Stimulated activated CD4-positive, alpha-beta T cell treated with anti-CD3 and anti-CD28 coated beads, Interleukin-1b, Interleukin-23, amount 100 ng/mL, for 1 hour (primary cell): ENCODE data around the gene PRKCZ.

Source experiments
- DNase-seq, 2 donors: peaks; one replicate each; pipeline ENCODE4 v3.0.0-alpha.2; 2020; ENCODE audit warnings: low read depth in 2 of 2

PRKCZ gene

DNA sequence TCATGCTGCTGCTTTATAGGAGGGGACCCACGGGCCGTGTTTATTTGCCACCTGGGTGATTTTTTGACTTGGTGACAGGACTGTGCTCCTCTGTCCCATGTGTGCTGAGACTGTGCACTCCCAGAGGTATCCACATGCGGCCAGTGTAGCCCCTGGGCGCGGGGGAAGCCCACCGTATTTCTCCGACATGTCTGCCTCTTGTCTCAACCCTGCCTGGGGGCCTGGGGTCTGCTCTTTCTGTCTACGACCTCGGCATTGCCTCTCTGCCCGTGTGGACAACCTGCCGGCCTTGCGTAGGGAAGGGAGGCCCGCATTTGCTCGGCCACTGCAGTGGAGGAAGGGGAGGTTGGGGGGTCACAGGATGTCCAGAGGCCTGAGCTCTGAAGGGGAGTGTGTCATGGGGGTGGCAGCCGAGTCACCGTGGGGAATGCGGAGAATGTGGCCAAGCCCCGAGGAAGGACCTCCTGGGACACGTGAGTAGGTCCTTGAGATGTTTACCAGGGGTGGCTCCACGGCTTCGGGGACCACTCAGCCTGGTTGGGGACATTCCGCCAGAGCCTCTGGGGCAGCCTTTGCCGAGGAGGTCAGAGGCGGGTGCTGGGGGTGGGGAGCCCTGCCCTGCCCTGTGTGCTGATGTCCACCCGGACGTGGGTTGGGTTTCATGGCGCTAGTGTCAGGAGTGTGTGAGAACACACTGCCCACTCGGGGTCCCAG lies 11.0 kb downstream of the PRKCZ start:
- no peak for DNase-seq

DNA sequence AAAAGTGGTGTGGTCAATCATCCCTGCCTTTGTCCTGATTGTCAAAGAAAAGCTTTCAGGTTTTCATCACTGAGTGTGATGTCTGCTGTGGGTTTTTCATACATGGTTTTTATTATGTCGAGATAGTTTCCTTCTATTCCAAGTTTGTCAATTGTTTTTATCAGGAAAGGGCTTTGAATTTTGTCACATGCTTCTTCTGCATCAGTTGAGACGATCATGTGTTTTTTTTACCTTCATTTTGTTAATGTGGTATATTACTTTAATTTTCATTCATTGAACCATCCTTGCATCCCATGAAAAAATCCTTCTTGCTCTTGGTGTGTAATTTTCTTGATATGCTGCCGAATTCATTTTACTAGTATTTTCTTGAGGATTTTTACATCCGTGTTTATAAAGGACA lies 15.5 kb downstream of the PRKCZ start:
- DNase-seq, result no peak

DNA sequence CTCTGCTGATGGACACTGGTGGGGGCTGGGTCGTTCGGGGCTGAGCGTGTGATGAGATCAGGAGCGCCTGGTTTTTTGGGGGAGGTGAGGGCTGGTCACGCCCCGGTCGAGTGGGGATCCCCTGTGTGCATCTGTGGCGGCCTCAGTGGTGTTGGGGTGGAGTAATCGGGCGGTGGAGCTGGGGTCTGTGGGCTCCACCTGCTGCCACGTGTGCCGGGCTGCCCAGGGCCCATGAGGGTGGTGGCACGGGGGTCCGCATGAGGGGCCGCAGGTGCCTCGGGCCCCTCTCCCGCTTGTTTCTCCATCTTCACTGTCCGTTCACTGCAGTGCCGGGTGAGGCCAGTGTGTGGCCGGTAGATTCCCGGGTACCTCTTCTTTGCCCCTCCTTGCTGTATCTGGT lies 17.2 kb downstream of the PRKCZ start:
- DNase-seq, result no peak

DNA sequence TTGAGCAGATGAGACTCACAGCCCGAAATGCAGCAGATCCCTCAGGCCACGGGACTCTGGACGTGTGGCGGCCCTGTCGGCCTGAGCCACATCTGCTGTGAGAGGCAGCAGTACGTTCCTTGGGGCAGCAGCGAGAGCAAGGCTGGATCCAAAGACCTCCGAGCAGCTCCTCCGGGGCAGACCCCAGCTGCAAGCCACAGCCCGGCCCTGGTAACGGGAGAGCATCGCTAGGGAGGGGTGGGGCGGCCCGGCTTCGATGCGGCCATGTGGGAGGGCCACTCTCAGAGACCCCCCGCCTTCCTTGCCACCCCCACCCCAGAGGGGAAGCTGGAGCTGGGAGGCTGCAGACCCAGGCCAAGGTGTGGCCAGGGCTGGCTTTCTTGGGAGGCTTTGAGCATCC lies 17.8 kb downstream of the PRKCZ start:
- no peak for DNase-seq

DNA sequence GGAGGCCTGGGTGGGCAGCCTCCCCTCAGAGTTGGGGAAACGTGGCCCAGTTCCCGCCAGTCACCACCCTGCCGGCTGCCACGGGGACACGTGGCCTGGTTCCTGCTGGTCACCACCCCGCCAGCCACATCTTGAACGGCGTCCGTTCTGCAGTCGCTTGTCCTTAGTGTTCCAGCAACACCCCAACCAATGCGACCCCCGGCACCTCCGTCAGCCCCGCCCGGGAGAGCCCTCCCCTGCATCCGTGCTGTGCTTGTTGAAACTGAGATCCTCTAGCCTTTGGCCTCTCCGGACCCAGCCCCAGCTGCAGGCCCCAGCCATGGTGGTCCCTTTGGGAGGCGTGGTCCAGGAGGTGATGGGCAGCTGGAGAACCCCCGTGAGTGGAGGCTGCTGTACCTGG lies 18.7 kb downstream of the PRKCZ start:
- no peak for DNase-seq

DNA sequence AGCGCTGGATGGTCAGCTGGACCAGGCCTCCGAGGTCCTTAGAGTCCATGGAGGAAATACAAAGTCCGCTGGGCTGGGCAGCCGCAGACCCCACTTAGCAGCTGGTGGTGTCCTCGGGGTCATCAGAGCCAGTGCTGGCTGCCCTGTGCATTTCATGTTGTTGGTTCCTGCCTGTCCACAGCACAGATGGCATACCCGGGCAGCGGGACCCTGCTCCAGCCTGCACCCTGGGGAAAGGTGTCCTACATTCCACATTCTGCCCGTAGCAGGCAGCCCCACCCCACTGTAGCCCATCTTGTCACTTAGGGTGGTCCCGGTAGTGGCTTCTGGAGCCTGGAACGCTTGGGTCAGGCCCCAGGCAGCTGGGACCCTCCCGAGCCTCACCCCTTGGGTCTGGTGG lies 19.8 kb downstream of the PRKCZ start:
- no peak for DNase-seq

DNA sequence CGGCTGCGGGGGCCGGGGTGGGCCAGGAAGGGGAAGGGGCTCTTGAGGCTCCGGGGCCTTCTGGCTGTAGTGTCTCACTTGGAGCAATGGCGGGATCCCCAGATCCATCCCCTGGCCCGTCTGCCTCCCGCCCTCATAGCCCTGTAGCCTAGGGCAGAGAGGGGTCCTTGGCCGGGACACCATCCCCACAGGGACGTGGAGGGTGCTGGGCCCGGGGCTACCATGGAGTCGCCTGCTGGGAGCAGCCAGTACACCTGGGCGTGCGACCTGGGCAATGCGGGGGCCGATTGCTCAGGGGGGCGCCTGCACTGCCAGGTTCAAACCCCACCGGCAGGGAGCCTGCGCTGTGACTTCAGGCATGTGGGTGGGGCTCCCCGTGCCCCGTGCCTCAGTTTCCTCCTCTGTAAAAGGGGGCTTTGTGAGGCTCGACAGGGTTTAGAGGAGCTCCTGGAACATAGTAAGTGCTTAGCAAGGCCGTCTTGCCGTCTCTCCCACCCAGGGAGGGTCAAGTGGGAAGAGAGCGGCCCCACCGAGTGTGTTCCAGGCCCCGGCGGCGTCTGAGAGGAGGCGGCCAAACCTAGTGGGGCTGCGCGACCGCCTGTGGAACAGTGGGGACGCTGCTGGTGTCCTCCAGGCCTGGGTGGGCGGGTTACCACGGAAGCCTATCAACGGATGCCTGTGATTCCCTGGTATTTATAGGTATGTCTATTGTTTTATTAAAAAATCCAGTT lies 20.8 kb downstream of the PRKCZ start:
- no peak for DNase-seq

DNA sequence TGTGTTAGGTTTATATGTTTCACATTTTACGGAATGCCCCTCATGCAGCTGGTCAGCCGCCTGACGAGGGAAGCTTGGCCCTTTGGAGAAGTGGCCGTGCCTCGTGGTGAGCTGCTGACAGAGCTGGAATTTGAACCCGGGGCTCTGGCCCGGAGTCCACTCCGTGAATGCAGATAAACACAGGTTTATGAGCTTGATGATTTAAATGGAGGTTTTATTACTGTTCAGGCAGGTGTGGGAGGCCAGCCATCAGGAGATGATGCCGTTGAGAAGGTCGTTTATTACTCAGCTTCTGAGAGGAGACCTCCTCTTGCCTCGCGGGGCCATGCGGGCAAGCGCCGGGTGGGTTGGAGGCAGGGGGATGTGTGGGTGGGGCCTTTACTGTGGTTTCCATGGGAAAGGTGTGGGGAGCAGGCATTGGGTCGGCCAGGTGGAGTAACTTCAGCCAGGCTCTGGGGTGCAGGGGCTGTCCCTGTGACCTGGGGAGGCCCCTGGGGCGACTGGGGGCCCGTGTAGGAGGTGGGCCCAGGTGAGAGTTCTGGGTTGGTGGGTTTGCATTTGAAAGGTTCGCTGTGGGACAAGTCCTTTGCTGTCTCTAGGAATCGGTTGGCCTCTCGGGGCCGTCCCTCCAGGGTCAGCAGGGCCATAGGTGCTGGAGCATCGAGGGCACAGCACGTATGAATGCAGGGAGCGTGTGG lies 22.0 kb downstream of the PRKCZ start:
- no peak for DNase-seq

DNA sequence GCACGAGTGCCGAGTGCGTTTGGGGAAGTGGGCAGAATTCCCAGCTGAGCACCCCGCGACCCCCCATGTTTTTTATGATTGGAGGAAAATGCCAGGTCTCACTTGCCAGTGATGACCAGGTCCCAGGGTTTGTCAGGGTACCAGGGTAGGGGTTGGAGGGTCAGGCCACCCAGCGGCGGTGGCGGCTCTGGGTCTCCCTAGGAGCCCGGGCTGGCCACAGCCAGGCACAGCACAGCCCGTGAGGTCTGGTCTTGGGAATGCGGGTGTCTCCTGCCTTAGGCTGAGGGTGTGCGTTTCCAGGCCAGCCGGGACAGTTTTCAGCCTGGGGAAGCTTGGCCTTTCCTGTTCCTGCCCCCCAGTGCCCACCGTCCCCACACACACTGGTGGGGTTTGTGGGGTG lies 22.7 kb downstream of the PRKCZ start:
- DNase-seq, result no peak

DNA sequence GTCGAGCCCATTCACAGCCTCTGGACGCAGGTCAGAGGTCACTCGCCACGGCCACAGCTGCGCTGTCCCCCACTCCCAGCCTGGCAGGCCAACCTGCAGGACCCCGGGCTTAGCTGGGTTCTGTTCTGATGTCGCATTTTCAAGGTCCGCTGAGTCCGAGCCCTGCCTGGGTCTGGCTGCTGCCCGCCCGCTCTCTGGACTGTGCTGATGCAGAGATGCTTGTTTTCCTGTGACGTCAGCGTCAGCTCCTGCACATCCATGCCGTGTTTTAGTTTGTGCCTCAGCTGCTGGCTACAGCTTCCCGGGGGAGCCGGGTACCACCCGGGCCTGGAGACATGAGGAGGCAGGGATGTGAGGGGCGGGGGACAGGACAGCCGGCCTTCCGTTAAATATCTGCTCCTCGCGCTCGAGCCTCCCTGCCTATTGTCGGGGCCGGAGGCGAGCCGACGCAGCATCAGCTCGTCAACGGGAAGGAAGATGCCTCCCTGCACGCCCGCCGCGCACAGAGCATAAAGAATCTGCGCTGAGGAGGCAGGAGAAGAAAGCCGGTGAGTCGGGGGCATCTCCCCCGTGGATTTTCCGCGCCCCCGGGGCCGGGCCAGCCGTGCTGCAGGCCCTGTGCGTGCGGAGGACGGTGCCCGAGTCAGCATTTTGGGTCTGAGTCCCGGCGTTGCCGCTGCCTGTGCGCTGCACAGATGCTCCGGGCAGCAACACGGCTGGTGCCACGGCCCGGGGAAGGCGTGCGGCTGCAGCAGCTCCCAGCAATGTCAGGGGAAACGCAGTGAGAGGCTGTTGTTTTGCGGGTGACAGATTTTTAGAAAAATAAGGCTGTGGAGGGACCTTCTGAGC lies 23.4 kb downstream of the PRKCZ start:
- DNase-seq, result no peak

DNA sequence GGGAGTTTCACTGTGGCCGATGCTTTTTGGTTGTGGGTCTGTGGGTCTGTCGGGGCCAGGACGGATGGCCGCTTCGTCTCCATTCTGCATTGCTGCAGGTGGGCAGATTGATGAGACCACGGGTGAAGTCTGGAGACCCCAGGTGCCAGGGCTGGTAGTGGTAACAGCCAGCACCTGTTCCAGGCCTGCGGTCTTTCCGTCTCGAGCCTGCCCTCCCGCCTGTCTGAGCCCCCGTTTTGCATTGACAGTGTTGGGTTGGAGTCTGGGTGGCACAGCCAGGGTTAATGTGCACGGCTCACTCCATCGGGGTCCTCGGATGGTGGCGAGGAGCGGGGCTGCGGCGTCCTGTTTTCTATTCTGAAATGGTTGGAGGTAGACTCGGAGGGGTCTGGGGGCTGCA lies 24.2 kb downstream of the PRKCZ start:
- DNase-seq, result no peak

DNA sequence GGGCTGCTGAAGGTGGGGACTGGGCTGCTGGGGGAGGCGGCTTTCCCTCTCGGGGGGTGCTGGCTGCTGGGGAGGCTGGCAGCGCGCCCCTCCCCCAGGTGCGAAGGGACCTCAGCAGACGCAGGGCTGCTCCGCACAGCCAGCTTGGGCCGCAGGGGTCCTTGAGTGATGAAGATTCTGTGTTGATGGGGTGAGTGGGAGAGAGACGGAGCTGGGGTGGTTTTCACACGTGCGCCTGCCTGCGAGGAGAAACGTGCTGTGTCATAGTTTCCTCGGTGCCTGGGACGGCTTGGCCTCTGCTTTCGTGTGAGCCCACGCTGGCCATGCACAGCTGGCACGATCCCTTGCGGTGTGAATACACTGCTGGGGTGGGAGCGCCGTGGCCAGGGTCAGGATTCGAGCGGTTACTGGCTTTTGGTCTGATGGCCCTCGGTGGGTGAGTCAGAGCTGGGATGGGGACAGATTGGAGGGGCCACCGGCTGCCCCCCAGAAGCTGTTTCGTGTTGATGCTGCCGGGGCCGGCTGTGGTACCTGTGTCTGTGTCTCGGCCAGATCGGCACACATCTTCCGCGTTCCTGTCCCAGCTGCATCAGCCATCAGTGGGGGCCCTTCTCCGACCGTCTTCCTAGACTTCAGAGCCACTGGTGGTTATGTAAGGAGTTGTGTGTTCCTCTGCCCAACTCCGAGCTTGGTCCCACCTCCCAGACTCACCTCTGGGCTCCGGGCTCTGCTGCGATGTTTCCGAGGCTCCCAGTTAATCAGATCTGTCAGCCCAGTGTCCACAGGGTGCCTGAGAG lies 24.9 kb downstream of the PRKCZ start:
- DNase-seq, result no peak

DNA sequence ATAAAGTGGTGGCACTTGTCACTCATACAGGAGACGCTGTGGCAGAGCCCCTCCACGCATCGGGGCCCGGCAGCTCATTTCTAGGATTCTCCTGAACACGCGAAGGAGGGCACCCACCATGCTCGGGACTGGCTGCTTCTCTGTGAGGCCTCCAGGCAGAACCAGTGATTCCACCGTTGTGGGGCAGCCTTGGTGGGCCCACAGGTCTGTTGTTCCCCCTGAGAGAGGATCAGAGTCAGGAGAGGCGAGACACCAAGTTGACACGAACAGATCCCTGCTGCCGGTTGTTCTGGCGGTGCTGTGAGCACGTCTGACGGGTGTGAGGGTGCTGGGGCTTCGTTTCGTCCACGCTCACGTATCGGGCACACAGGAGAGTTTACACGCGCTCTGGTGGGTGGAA lies 26.6 kb downstream of the PRKCZ start:
- no peak for DNase-seq

DNA sequence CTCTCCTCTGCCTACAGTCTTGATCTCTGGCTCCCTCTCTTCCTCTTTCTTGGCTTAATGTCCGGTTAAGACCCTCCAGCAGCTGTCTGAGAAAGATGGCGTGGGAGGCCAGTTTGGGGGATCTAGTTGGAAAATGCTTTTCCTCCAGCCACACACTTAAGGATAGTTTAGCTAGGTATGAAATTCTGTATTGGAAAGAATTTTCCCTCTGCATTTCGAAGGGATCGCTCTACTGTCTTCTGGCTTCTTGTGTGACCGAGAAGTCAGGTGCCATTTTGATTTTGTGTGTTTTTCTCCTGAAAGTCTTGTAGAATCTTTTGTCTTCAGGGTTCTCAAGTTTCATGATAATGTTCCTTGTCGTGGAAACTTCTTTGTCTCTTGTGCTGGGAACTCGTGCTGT lies 28.0 kb downstream of the PRKCZ start:
- DNase-seq, result no peak

DNA sequence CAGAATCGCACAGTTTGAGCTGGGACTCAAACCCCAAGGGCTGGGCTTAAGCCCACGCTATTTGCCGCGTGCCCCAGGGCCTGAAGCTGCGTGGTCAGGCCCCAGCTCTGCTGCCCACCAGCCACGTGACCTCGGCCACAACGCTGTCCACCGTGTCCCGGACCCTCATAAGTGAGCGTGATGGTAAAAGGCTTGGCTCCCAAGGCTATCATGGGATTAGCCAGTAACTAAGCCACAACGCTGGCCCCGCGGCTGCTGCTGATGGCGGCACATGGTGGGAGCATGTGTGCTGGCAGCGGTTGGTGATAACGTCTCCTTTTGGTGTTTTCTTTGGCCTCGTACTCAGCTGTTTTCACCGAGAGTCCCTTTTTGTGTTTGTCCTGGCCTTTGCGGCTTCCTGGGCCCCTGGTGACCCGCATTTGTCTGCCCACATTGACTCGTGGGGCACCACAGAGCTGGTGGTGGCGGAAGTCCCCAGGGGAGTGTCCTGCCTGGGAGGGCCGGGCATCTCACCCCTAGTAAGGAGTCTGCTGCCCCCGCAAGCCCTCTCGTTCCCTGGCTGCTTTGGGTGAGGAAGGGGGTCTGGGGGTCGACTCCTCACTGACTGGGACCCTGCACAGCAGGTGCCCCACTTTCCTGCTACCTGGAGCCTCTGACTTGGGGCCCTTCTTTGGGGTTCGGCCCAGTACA lies 29.3 kb downstream of the PRKCZ start:
- no peak for DNase-seq

DNA sequence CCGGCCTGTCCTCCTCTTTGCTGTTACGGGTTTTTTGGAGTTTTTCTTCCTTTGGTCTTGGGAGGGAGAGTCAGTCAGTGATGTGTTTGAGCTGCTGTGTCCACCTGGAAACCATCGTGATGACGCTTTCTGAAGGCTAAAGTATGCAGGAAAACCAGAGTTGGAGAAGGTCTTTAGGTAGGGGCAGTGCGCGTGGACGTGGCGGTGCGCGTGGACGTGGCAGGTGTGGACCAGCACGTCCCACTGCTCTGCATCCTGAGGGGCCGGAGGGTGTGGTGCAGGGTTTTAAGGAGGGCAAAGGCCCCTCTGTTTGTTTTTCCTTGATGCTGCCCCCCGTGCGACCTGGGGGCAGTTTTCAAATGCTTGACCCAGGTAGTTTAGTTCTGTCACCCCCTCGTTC lies 29.9 kb downstream of the PRKCZ start:
- DNase-seq, result no peak

DNA sequence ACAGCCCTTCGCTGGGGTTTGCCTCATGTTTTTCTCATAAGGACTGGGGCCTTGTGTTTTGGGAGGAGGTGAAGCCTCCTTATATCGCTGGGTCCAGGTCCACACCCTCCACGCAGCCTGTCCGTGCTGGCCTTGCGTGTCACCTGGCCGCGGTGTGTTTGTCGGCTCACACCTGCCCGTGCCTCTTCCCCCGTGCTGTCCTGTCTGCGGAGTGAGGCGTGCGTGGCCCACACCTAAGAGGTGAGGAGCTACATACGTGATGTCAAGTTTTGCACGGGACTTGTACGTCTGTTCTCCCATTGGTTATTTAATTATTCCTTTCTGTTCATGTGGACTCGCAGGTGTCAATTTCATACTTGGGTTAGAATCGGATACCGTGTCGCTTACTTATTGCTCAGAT lies 30.7 kb downstream of the PRKCZ start:
- no peak for DNase-seq

DNA sequence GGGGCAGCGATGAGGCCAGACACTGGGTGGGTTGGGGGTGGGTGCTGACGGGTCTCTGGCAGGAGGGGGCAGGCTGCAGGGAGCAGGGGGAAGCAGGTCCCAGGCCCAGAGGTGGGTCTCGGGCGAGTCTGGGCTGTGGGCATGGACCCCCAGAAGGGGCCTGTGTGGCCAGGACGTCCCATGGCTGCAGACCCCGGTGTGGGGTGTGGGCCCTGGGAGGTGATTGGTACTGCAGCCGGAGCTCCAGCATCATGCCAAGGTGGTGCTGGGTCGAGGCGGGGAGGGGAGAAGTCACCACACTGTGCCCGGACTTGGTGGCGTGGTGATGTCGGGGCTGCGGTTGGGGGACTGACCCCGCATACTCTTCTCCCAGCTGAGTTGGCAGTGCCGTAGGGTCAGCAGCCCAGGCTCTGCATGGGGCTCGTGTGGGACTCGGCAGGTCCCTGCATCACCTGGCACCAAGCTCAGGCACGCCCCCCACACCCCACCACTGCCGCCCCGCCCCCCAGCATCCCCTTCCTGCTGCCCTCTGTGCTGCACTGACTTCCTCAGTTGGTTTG lies 31.2 kb downstream of the PRKCZ start:
- no peak for DNase-seq

DNA sequence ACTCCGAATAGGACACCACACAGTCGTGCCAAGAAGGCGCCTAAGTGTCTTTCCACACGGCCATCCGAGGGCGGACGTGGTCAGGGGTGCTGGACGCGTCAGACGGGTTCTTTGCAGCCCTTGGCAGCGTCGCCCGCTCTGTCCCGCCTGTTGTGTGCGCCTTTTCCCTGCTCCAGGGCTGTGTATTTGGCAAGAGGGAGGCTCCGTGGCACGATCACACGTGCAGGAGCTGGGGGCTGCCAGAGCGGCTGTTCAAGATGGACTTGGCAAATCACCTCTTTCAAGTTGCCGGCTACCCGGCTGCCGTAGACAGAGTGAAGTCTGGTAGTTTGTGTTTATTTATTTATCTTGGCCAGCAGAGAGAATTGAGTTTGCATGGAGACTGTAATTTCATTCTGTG lies 31.9 kb downstream of the PRKCZ start:
- DNase-seq, result no peak

DNA sequence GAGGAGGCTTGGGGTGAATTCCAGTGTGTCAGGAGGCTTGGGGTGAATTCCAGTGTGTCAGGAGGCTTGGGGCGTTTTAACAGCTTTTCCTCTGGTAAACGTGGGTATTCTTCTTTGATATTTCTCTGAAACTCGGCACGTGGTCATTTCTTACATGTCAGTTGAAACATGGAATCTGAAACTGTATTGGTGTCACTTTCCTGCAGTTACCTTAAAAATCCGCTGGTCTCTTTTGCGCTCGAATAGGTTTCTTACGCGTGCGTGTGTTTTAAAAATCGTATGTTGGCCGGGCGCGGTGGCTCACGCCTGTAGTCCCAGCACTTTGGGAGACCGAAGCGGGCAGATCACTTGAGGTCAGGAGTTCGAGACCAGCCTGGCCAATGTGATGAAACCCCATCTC lies 33.5 kb downstream of the PRKCZ start:
- no peak for DNase-seq
